ENCODE data around the gene FAM124A.
"Not testable (repeated sequence)": the region's sequence is repeated elsewhere in the genome, so short reads cannot be mapped to it uniquely, and the experiment has no call there.

Gene FAM124A

DNA sequence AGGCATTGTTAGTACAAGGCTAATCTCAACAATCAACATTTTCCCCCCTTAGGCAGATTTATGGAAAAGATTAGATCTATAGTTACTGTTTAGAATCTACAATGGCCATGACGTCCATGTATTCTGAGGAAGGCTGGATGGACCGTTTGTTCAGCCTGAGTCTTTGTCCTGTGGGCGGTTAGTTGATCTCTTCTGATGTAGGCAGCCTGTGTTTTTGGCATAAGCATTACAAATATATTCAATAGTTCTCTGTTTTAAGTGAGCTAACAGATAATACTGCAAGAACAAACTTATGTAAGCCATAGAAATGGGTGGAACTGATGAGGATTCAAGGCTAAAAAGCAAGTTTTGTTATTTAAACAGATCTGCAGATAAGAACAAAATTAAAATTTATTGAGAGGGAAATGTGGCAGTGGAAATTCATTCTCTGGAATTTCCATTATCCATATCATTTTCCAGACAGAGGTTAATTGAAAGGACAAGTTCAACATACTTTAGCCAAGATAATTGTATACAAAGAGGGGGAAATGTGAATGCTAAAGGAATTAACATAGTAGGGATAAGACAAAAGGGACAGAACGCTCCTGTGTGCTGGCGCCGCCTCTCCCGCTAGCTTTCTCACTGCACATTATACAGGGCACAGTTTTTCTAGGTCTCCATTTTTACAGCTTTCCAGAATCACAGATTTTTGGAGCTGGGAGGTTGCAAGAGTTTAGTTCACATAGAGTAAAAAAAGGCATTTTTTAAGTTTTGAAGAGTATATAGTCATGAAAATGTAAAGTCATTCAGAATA, 48.6 kb downstream of the FAM124A start:
- DNase-seq (ENCODE audit: low spot score): no peak

DNA sequence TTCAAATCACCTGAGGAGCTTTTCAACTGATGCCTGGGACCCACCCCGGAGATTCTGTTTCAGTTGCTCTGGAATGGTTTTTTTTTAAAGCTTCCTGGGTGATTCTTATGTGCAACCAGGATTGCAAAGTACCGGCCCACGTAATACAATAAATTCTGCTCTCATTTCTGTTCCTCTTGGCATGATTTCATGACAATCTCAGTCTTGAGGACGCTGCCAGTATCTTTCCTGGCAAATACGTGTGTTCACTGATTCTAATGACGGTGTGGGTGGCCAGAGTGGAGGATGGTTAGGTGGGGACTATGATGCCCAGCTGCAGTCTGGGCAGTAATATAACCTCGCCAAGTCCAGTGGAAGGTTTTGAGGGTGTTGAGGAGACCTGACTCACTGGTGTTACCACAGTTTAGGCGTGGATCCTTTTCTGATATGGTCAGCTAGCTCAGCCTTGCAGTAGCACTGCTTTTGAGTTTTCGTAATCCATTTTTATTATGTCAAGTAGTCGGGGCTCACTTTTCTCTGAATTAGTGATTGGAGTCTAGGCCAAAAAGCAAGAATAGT, 49.4 kb downstream of the FAM124A start:
- DNase-seq (ENCODE audit: low spot score): no peak

DNA sequence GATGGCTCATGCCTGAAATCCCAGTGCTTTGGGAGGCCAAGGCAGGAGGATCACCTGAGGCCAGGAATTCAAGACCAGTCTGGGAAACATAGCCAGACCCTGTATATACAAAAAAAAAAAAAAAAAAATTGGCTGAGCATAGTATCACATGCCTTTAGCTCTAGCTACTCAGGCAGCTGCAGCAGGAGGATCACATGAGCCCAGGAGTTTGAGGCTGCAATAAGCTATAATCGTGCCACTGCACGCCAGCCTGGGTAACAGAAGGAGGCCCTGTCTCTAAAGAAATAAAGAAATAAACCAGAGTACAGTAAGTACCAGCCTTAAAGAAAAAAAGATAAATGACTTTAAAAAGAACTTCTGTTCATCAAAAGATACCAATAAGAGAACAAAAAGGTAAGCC, 52.9 kb downstream of the FAM124A start:
- no peak for DNase-seq (ENCODE audit: low spot score)

DNA sequence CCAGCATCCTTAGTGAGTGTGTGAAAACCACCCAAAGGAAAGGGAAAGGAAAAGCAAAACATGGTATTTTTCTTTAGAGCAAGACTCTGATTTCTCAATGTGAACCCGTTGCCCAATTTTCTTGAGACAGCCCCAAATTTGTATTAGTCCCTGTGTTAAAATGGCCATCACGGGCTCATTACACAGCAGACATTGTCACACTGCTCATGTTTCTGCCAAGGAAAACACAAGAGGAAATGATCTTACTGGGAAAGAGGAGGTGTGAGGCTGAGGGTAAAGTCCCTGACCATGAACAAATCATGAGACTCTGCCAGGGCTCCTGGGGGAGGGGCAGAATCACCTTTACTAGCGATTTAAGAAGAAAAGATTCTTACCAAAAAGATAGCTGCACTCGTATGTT, 54.4 kb downstream of the FAM124A start:
- no peak for DNase-seq (ENCODE audit: low spot score)

DNA sequence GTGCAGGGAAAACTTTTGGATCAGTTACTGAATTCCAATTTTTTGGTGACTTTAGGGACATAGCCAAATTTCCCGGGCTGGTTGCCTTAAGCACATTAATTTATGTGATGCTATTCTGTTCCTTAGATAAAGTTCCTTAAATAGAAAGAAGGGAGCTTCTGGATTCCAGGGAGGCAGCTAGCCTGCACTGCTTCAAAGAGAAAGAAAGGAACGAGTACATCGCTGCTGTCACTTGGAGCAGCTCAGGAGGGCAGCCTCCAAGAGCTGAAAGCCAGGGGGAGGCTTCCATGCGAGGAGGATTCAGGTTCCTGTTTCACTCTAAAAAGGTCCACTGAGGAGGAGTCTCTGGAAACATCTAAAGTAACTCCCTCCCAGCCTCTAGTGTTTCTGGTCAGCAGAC, 55.7 kb downstream of the FAM124A start:
- DNase-seq (ENCODE audit: low spot score): no peak

DNA sequence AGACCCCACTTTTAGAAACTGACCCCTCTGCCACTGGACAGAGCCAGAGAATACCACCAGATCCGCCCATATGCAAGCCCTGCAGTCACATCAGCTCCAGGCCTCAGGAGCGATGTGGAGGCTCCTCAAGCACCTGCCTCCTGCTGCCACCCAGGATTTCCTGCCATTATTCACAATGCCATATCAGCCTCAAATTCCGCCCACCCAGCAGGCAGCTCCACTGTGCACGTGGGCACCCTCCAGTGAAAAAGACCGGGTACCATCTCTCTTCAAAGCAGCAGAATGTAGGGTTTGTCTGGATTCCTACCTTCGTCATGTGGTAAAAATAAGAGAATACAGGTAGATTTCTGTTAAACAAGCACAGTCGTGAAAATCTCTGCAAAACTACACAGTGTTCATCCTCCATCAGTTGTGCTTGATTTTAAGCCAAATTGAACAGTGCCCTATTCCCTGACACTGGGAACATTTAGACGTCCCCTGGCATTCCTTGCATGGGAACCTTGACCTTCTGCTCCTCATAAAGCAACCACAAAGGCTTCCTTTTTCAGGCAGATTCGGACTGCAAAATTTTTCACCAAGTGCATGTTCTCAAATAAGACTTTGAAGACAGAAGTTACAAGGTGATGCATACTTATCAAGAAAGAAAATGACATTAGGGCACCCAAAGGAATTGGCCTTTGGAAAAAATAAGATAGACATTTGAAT, 56.4 kb downstream of the FAM124A start:
- DNase-seq (ENCODE audit: low spot score): no peak

DNA sequence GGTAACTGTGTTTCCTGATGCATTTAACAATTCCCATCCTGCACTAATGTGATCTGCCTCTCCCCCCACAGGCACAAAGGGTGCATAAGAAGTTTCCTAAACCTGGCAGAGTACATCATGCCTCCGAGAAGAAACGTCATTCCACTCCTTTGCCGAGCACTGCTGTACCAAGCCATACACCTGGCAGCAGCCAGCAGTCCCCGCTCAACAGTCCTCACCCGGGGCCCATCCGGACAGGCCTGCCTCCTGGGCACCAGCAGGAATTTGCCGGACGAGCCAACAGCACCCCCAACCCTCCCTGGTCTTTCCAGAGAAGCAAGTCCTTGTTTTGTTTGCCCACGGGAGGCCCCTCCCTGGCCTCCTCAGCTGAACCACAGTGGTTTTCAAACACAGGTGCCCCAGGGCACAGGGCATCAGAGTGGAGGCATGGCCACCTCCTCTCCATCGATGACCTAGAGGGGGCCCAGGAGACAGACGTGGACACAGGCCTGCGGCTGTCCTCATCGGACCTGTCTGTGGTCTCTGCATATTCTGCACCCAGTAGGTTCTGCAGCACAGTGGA, 58.3 kb downstream of the FAM124A start:
- DNase-seq (ENCODE audit: low spot score): no peak

DNA sequence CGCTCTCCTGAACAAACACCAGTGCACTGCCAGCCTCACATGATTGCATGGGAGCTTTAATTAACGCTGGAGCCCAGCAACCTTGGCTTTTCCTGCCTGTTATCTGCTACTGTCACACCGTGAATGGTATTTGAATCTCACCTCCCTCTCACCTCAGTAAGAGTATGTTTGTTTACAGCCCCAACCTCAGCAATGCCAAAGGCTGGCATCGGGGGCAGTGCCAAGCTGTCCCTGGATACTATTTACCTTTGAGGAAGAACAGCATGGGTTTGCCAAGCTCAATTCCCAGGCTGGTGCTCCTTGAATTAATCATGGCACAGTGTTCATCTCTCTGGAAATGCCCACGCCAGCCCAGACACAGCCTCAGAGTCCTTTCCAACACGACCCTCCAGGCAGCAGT, 60.1 kb downstream of the FAM124A start:
- no peak for DNase-seq (ENCODE audit: low spot score)

DNA sequence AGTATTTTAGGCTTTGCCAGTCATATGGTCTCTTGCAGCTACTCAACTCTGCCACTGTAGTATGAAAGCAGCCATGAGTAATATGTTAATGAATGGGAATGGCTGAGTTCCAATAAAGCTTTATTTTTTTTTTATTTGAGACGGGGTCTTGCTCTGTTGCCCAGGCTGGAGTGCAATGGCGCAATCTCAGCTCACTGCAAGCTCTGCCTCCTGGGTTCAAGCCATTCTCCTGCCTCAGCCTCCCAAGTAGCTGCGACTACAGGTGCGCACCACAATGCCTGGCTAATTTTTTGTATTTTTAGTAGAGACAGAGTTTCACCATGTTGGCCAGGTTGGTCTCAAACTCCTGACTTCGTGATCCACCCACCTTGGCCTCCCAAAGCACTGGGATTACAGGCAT, 60.7 kb downstream of the FAM124A start:
- DNase-seq (ENCODE audit: low spot score): not testable (repeated sequence)

DNA sequence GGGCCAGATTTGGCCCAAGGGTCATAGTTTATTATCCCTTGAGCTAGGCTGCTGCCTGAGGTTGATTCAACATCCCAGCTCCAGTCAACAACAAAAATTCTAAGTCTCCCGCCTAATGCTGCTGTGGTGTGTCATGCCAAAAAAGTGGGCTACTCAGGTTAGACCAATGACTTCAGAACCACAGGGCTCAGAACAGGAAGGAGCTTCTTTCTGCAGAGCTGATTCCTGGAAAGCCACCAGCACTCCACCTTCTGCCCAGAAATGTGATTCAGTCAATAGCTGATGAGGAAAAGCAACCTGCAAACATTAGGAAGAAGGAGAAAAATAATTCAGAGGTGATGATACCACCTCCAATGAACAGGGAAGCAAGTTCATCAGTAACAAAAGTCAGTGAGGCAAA, 61.2 kb downstream of the FAM124A start:
- DNase-seq (ENCODE audit: low spot score): no peak

DNA sequence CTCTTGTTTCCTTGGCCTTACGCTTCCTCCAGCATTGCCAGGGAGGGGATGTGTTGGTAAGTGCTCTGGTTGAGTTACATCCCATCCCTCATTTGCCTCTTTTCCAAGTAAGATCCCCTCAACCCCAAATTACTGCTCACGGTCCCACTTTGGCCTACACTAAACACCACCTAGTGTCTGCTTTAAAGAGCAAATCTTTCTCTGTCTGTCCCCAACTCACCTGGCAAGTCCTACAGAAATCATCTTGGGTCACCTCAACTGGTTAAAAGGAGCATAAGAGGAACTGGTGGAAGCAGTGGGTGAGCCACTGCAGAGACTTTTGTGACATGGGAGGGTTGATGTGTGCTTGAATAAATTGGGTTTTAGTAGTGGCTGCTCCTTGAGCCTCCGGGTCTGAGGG, 62.1 kb downstream of the FAM124A start:
- DNase-seq (ENCODE audit: low spot score): no peak

DNA sequence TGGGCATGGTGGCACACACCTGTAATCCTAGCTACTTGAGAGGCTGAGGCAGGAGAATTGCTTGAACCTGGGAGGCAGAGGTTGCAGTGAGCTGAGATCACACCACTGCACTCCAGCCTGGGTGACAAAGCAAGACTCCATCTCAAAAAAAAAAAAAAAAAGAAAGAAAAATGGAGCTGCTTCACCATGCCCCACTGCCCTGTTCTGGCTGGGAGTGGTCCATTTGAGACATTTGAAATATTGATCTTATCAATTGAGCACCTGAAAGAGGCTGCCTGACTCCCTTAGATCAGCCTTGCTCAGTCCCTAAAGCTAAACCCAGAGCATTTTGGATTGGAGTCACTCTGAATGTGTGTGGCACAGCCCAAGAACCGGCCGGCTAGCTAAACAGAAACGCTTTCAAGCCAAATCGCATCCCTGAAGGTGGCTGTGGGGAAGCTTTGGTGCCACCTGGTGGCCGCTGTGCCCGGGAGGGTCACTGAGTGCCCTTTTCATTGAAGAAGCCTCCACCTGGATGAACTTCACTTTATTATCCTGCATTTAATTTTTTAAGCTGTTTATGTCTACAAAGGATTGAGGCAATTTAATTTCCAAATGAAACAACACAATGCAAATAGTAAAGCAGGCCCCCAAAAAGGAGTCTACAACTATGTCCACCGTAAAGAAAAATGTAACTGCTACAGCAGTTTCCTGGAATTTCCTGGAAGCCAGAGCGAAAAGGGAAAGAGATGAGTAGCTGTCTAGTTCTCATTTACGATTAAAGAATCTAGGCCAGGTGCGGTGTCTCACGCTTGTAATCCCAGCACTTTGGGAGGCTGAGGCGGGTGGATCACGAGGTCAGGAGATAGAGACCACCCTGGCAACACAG, 64.2 kb downstream of the FAM124A start:
- peak; percentile 79 for DNase-seq (ENCODE audit: low spot score)

DNA sequence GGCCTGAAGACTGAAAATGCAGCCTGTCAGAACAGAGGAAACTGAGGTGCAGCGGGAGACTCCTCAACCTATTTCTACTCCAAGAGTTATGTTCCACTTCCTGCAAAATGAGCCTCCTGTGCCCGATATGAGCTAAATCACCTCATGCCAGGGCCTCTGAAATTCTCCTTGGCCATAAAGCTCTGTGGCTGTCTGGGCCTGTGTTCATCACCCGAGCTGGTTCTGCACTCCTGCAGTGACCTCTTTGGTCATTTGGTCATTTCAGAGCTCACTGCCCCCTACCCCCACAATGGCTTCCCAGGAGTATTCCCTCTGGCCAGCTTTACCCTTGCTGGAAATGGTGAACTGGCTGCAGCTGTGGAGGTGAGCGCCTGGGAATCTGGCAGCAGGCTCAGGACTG, 65.6 kb downstream of the FAM124A start:
- no peak for DNase-seq (ENCODE audit: low spot score)

DNA sequence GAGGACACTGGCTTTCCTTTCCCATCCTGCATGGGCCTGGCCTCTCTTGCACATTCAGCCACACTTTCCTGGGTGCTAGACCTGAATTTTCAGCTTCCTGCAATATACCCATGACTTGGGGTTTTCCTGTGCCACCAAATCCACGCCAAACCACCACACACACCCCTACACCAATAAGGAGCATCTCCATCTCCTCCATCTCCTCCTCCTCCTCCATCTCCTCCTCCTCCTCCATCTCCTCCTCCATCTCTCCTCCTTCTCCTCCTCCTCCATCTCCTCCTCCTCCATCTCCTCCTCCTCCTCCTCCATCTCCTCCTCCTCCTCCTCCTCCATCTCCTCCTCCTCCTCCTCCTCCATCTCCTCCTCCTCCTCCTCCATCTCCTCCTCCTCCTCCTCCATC, 66.1 kb downstream of the FAM124A start:
- DNase-seq (ENCODE audit: low spot score): not testable (repeated sequence)

DNA sequence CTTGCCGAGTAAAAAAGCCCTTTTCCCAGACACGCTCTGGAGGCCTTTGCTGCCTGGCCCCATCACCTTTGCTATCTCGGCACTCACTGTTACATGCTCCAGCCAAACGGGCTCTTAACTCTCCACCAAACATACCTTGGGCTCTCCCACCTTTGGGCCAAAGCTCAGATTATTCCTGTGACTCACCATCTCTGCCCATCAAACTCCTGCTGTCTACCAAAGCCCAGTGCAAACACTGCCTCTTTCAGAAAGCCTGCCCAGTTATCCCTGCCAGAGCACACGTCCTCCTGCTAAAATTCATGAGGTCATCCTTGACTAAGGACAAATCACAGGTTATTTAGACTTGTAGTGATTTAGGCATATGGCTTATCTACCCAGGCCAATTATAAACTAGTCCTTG, 69.1 kb downstream of the FAM124A start:
- DNase-seq (ENCODE audit: low spot score): no peak

DNA sequence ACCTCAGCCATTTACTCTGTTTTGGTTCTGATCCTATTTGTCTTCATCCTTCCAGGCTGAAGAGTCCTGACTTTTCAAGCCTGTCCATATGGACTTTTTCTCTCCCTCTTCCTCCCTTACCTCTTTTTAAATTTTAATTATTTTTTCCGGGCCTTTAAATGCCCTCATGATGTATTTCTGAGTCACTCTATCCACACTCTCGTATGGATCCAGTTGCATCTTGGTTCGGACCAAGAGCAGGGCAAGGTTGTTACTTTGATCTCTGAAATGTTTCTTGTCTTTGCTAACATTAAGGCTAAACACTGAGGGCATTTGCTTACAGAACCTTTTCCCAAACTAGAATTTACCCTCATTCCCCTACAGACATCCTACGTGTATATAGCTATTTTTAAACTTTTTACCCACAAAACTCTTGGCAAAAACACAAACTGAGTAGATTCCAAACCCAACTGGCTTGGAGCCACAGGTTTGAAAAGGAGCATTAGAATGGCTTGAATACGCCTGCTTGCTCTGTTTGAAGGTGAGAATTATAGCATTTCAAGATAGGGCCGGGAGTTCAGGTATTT, 69.9 kb downstream of the FAM124A start:
- no peak for DNase-seq (ENCODE audit: low spot score)

DNA sequence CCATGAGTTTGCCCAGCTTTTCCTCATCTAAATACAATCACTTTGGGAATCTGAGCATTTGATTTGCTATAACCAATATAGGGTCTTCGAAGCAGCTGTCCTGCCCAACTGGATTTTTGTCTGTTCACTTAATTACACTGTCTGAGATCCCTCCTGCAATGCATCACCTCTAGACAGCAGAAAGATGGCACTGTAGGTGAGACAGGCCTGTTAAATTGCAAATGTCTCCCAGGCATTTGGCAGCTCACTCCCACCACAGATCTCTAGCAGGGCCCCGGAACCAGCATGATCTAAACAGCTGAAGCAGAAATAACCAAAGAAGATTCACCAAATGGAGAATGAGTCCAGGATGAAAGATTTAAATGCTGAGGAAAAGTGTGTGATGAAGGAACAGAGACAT, 75.4 kb downstream of the FAM124A start:
- no peak for DNase-seq (ENCODE audit: low spot score)

DNA sequence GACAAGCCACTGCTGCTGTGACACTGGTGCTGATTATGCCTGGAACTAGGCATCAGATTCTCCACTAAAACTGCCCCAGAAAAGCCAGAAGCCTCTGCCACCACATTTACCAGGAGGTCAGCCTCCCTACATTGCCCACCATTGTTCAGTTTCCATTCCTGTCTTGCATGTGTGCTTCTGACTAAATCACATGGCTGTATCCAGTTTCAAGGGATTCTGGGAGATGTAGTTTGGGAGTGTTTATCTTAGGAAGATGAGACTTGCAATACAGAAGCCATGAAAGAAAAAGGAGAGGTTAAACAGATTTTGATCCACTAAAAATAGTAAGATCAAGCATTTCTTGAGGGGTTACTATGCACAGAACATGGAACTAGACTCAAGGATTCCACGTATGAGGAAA, 76.6 kb downstream of the FAM124A start:
- no peak for DNase-seq (ENCODE audit: low spot score)

DNA sequence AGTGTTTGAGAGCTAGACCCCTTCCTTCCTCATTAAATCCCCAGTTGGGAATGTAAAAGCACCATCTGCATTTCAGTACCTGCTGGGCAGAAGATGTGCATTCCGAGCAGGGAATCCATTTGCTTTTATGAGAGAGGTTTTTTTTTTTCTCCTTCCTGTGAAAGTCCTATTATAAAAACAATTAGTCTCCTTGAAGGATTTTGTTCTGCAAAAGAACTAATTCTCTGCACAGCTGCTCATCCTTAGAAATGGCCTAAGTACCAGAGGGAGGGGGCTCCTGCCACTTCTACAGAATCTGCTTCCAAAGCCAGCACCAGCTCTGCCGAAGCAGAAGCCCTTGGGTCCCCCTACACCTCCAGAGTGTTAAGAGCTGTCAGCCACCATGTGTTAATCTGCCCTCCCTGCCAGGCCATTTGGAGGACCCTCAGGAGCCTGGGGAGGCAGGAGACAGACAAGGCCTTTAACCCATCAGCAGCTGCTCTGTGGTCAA, 80.9 kb downstream of the FAM124A start:
- DNase-seq (ENCODE audit: low spot score): no peak

DNA sequence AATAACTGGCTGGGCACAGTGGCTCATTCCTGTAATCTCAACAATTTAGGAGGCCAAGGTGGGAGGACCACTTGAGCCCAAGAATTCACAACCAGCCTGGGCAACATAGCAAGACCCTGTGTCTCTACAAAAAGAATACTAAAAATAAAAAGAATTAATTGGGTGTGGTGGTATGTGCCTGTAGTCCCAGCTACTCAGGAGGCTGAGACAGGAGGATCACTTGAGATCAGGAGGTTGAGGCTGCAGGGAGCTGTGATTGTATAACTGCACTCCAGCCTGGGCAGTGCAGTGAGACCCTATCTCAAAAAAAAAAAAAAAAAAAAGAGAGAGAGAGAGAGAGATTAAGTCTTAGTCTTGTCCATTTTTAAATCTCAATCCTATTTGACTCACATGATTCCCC, 81.7 kb downstream of the FAM124A start:
- no peak for DNase-seq (ENCODE audit: low spot score)

DNA sequence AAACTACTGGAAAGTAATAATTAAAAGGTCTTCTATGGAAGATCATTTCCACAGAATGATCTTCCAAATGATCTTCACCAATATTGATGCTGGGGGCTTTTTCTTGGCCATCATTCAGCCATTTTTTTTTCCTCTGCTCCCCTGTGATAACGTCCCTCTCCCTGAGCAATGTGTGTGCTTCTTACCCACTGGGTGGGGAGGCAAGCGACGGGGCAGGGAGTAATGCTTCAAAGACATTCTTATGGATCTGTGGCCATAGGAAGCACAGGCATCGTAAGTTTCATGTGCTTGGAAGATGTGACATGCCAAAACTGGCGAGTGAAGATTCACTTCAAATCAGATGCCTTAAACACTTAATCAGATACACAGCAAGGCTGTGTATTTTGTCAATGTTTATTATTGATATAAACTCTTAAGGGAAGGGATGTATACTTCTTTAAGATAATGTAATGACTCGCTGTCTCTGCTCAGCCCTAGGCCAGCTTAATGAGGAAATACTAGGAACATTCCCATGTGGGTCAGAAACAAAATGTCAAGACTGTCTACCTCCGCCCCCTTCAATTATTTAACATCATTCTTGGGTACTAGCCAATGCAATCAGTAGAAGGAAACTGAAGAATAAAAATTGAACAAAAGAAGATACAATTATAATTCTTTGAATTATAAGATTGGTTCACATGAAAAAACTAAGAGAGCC, 83.2 kb downstream of the FAM124A start:
- DNase-seq (ENCODE audit: low spot score): no peak

Data from NAMALWA (cell line).